Measurements from ENCODE around the gene TNS3.

TNS3 gene

GRCh38 chr7:47465191-47465590, 116.7 kb downstream of the TNS3 start:
- no peak for DNase-seq

GRCh38 chr7:47464266-47464665, 117.6 kb downstream of the TNS3 start:
- DNase-seq: no peak

GRCh38 chr7:47461746-47462145, 120.2 kb downstream of the TNS3 start:
- DNase-seq: no peak

- DNase-seq: no peak
These were observed 120.8 kb downstream of the TNS3 start for GRCh38 chr7:47461161-47461560.

GRCh38 chr7:47460251-47460989, 121.5 kb downstream of the TNS3 start:
- DNase-seq: peak; percentile 81

- DNase-seq: no peak
These were observed 123.4 kb downstream of the TNS3 start for GRCh38 chr7:47458486-47458885.

- DNase-seq: no peak
These were observed 123.9 kb downstream of the TNS3 start for GRCh38 chr7:47458057-47458456.

- DNase-seq: no peak
These were observed 125.5 kb downstream of the TNS3 start for GRCh38 chr7:47456210-47456955.

GRCh38 chr7:47455872-47456185, 126.1 kb downstream of the TNS3 start:
- DNase-seq: no peak

GRCh38 chr7:47454974-47455871, 126.7 kb downstream of the TNS3 start:
- no peak for DNase-seq

- peak; percentile 57 for DNase-seq
These were observed 127.6 kb downstream of the TNS3 start for GRCh38 chr7:47454069-47454973.

- no peak for DNase-seq
These were observed 128.5 kb downstream of the TNS3 start for GRCh38 chr7:47453093-47454061.

GRCh38 chr7:47452715-47453092, 129.2 kb downstream of the TNS3 start:
- DNase-seq: no peak

- DNase-seq: no peak
These were observed 129.6 kb downstream of the TNS3 start for GRCh38 chr7:47452295-47452694.

GRCh38 chr7:47451851-47452205, 130.1 kb downstream of the TNS3 start:
- no peak for DNase-seq

- no peak for DNase-seq
These were observed 131.9 kb downstream of the TNS3 start for GRCh38 chr7:47449810-47450590.

- no peak for DNase-seq
These were observed 132.9 kb downstream of the TNS3 start for GRCh38 chr7:47448971-47449370.

GRCh38 chr7:47447621-47448349, 134.1 kb downstream of the TNS3 start:
- DNase-seq: no peak

- no peak for DNase-seq
These were observed 134.9 kb downstream of the TNS3 start for GRCh38 chr7:47446871-47447466.

All from NCI-H2081 treated with DMSO at 0.1 percent for 48 hours (cell line).